Neural cell (in vitro differentiated cells): ENCODE data around the gene PLSCR3. TPM values are rescaled to one million over a fixed set of nuclear protein-coding genes. Genes with fewer than 3 reads are reported as not detected.

ENCODE experiments used
- H2AFZ ChIP-seq: fragments of 200-600, 300-800 bp; sonication (generic), shearing (Covaris generic); 2 replicates; pipeline ENCODE4 v1.6.0; 2014; ENCODE audit warnings: low read depth, mild to moderate bottlenecking, antibody characterized with exemption, low read length, moderate library complexity
- H3F3A ChIP-seq: fragments of 200-600 bp; shearing (Covaris generic); 2 replicates; pipeline ENCODE4 v1.6.1; 2016; ENCODE audit warnings: mild to moderate bottlenecking, moderate library complexity, mixed read lengths, antibody characterized with exemption, low read length; ENCODE audit not compliant: insufficient read depth, poor library complexity, severe bottlenecking
- H3K27ac ChIP-seq: fragments of 200-600, 300-800 bp; sonication (generic), shearing (Covaris generic); 2 replicates; pipeline ENCODE4 v1.5.1; 2014; ENCODE audit warnings: mild to moderate bottlenecking, low read length, moderate library complexity
- H3K27me3 ChIP-seq: fragments of 300-800, 200-600 bp; sonication (generic), shearing (Covaris generic); 2 replicates; pipeline ENCODE4 v1.6.0; 2014; ENCODE audit warnings: mild to moderate bottlenecking, low read depth, low read length, moderate library complexity; ENCODE audit not compliant: insufficient read depth
- H3K36me3 ChIP-seq: fragments of 300-800, 200-600 bp; sonication (generic), shearing (Covaris generic); 2 replicates; pipeline ENCODE4 v1.5.1; 2014; ENCODE audit warnings: mild to moderate bottlenecking, antibody characterized with exemption, low read length, moderate library complexity; ENCODE audit not compliant: insufficient read depth
- H3K4me2 ChIP-seq: fragments of 300-800, 200-600 bp; sonication (generic), shearing (Covaris generic); 2 replicates; pipeline ENCODE4 v1.6.0; 2014; ENCODE audit warnings: mild to moderate bottlenecking, low read length
- H3K4me3 ChIP-seq: fragments of 300-800, 200-600 bp; sonication (generic), shearing (Covaris generic); 2 replicates; pipeline ENCODE4 v1.5.1; 2014; ENCODE audit warnings: mild to moderate bottlenecking, low read length, moderate library complexity
- H3K79me2 ChIP-seq: fragments of 200-600 bp; shearing (Covaris generic); replicated peaks from 2 replicates; pipeline ENCODE4 v1.6.0; 2014; ENCODE audit warnings: mild to moderate bottlenecking, low read length, moderate library complexity; ENCODE audit not compliant: insufficient read depth
- H3K9ac ChIP-seq: fragments of 300-800, 200-600 bp; sonication (generic), shearing (Covaris generic); 2 replicates; pipeline ENCODE4 v1.6.1; 2016; ENCODE audit warnings: mild to moderate bottlenecking, low read length, mixed read lengths
- H3K9me2 ChIP-seq: fragments of 200-600 bp; shearing (Covaris generic); 2 replicates; pipeline ENCODE4 v1.6.1; 2016; ENCODE audit warnings: mild to moderate bottlenecking, low read length, mixed read lengths; ENCODE audit not compliant: insufficient read depth
- H3K9me3 ChIP-seq: fragments of 200-600, 300-800 bp; sonication (generic), shearing (Covaris generic); 2 replicates; pipeline ENCODE4 v1.6.1; 2016; ENCODE audit warnings: mild to moderate bottlenecking, mixed run types, low read length, moderate library complexity, mixed read lengths
- H4K20me1 ChIP-seq: fragments of 200-600 bp; shearing (Covaris generic); 2 replicates; pipeline ENCODE4 v1.6.1; 2016; ENCODE audit warnings: mild to moderate bottlenecking, mixed run types; ENCODE audit not compliant: insufficient read depth
- CTCF ChIP-seq: fragments of 450-650 bp; IDR thresholded peaks from 2 replicates; pipeline ENCODE4 v1.5.1; 2014; ENCODE audit warnings: antibody characterized with exemption, mild to moderate bottlenecking, moderate library complexity; ENCODE audit not compliant: poor library complexity, severe bottlenecking
- EP300 ChIP-seq: fragments of 450-650 bp; conservative IDR thresholded peaks from 2 replicates; pipeline ENCODE4 v1.6.1; 2014; ENCODE audit warnings: antibody characterized with exemption, mild to moderate bottlenecking, moderate library complexity; ENCODE audit not compliant: poor library complexity, severe bottlenecking
- EZH2 ChIP-seq: fragments of 200-600, 300-800 bp; shearing (Covaris generic), sonication (generic); IDR thresholded peaks from 2 replicates; pipeline ENCODE4 v1.6.1; 2014; ENCODE audit warnings: antibody characterized with exemption, low read length, borderline replicate concordance, mild to moderate bottlenecking; ENCODE audit not compliant: insufficient read depth, poor library complexity, severe bottlenecking
- MXI1 ChIP-seq: fragments of 450-650 bp; conservative IDR thresholded peaks from 2 replicates; pipeline ENCODE4 v1.6.1; 2014; ENCODE audit warnings: antibody characterized with exemption, mild to moderate bottlenecking; ENCODE audit not compliant: poor library complexity, severe bottlenecking
- POLR2AphosphoS5 ChIP-seq: IDR thresholded peaks from 2 replicates; pipeline ENCODE4 v1.6.1; 2012
- RAD21 ChIP-seq: fragments of 450-650 bp; conservative IDR thresholded peaks from 2 replicates; pipeline ENCODE4 v1.6.1; 2014; ENCODE audit warnings: antibody characterized with exemption, mild to moderate bottlenecking, moderate library complexity
- REST ChIP-seq: IDR thresholded peaks from 2 replicates; pipeline ENCODE4 v1.6.1; 2012; ENCODE audit warnings: borderline replicate concordance
- SMC3 ChIP-seq: fragments of 450-650 bp; conservative IDR thresholded peaks from 2 replicates; pipeline ENCODE4 v1.6.1; 2014; ENCODE audit warnings: antibody characterized with exemption, mild to moderate bottlenecking, moderate library complexity; ENCODE audit not compliant: poor library complexity
- TAF1 ChIP-seq: IDR thresholded peaks from 2 replicates; pipeline ENCODE4 v1.6.1; 2012; ENCODE audit warnings: low read depth
- polyA plus RNA-seq: library from polyadenylated mRNA; depleted of rRNA; stranded (reverse); fragments of >200 nt; gene quantifications from 2 replicates; pipeline ENCODE4 v1.2.3, GENCODE V29; 2014

PLSCR3 gene
- polyA plus RNA-seq, 1 donor from 2014 or later = 15.9 TPM

DNA sequence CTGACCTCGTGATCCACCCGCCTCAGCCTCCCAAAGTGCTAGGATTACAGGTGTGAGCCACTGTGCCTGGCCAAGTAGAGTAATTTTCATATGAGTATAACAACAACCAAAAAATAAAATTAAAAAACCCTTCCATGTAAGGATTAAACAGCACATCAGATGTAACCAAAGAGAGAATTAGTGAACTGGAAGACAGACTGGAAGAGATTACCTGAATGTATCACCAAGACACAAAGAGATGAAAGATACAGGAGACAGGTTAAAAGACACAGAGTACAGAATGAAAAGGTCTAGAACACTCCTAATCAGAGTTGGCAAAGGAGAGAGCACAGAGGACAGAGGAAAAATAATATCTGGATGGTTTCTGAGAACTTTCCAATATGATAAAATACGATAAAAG is 15.2 kb downstream of the PLSCR3 start:
- no peak overlapping the region for H3K4me3 ChIP-seq

GRCh38 chr17:7374353-7374752 is 20.0 kb downstream of the PLSCR3 start:
- no peaks in the 10 kb centered on the region for H4K20me1 ChIP-seq
- no peak overlapping the region for H2AFZ ChIP-seq
- H3F3A ChIP-seq = no peaks in the 10 kb centered on the region
- H3K36me3 ChIP-seq = no peaks in the 10 kb centered on the region
- no peak overlapping the region for H3K9ac ChIP-seq
- H3K79me2 ChIP-seq = no peaks in the 10 kb centered on the region
- H3K4me2 ChIP-seq = no peak overlapping the region
- no peak overlapping the region for H3K27ac ChIP-seq
- H3K4me3 ChIP-seq = no peak overlapping the region
- H3K27me3 ChIP-seq = no peaks in the 10 kb centered on the region
- H3K9me2 ChIP-seq = no peaks in the 10 kb centered on the region
- H3K9me3 ChIP-seq = peaks cover 4% of the 10 kb centered on the region
- TF ChIP-seq RAD21 (no peak), SMC3 (no peak), TAF1 (no peak), POLR2AphosphoS5 (no peak), REST (no peak), MXI1 (no peak), CTCF (no peak)

More for the DNA sequence above, 15.2 kb downstream of the PLSCR3 start:
- Histone ChIP-seq H3K27ac (no peak overlapping the region), H3K9me3 (peaks cover 9% of the 10 kb centered on the region), H3F3A (no peaks in the 10 kb centered on the region), H3K36me3 (no peaks in the 10 kb centered on the region), H3K79me2 (no peaks in the 10 kb centered on the region), H3K9ac (no peak overlapping the region), H3K27me3 (peaks cover 33% of the 10 kb centered on the region), H2AFZ (no peak overlapping the region), H3K9me2 (no peaks in the 10 kb centered on the region), H3K4me2 (no peak overlapping the region), H4K20me1 (no peaks in the 10 kb centered on the region)
- no peak for TF ChIP-seq MXI1
- TF ChIP-seq SMC3 = no peak
- TF ChIP-seq EZH2 = no peak
- TF ChIP-seq REST = no peak
- TF ChIP-seq TAF1 = no peak
- no peak for TF ChIP-seq POLR2AphosphoS5
- TF ChIP-seq RAD21 = no peak
- TF ChIP-seq CTCF = no peak
- TF ChIP-seq EP300 = no peak
